Fibroblast of pulmonary artery (primary cell): ENCODE results near the gene MIDN.

Experiments used
- DNase-seq: peaks from one replicate; pipeline ENCODE4 v3.0.0-alpha.2; 2010; ENCODE audit warnings: low read depth
- H3K4me3 ChIP-seq: replicated peaks from 2 replicates; pipeline ENCODE4 v1.5.1; 2011; ENCODE audit warnings: low read depth, mild to moderate bottlenecking, control low read depth, low read length, moderate library complexity
- CTCF ChIP-seq: IDR thresholded peaks from 2 replicates; pipeline ENCODE4 v1.5.1; 2011; ENCODE audit warnings: mild to moderate bottlenecking, control low read depth, low read length, inconsistent platforms; ENCODE audit errors: missing control alignments

Gene MIDN

GRCh38 chr19:1230783-1231489, 17.4 kb upstream of the MIDN start:
- TF ChIP-seq CTCF, result no peak
- DNase-seq, result no peak
- no peak overlapping the region for H3K4me3 ChIP-seq

GRCh38 chr19:1231729-1232637, 16.4 kb upstream of the MIDN start:
- no peak overlapping the region for H3K4me3 ChIP-seq

GRCh38 chr19:1232652-1233072, 15.7 kb upstream of the MIDN start:
- H3K4me3 ChIP-seq, result no peak overlapping the region
- peak; percentile 69 for DNase-seq
- no peak for TF ChIP-seq CTCF

More at GRCh38 chr19:1231729-1232637, 16.4 kb upstream of the MIDN start:
- DNase-seq, result no peak
- TF ChIP-seq CTCF, result no peak

GRCh38 chr19:1233115-1233667, 15.2 kb upstream of the MIDN start:
- DNase-seq, result no peak
- no peak for TF ChIP-seq CTCF
- no peak overlapping the region for H3K4me3 ChIP-seq

- no peak for DNase-seq
- H3K4me3 ChIP-seq, result no peak overlapping the region
- TF ChIP-seq CTCF, result no peak
Observed at GRCh38 chr19:1234051-1234954, 14.1 kb upstream of the MIDN start.

- TF ChIP-seq CTCF, result no peak
- H3K4me3 ChIP-seq, result no peak overlapping the region
- no peak for DNase-seq
Observed at GRCh38 chr19:1234955-1235380, 13.4 kb upstream of the MIDN start.
